Heart right ventricle (tissue), 16 donors: Measurements from ENCODE around the gene TPI1. TPM values are rescaled to one million over a fixed set of nuclear protein-coding genes. Genes with fewer than 3 reads are reported as not detected.

ENCODE experiments used
- ATAC-seq, 8 donors: fragments of 200-7000 bp; cut with Tn5 transposase; one replicate each; pipeline ENCODE4 v1.9.1; 2020; ENCODE audit warnings: mild to moderate bottlenecking in 8 of 8, moderate library complexity in 8 of 8, moderate number of reproducible peaks in 1 of 8
- DNase-seq, 2 donors: peaks; one replicate each; pipeline ENCODE4 v3.0.0-alpha.2; 2020
- H3K27ac ChIP-seq, 10 donors: fragments of 200-600 bp; sonication (generic) in 2 of 10; one replicate each; pipeline versions ENCODE4 v1.5.0 to v1.8.0; 2020 to 2022; ENCODE audit warnings: mild to moderate bottlenecking in 3 of 10
- H3K27me3 ChIP-seq, 7 donors: fragments of 200-600 bp; one replicate each; pipeline ENCODE4 v1.8.0; 2021 to 2022; ENCODE audit warnings: mild to moderate bottlenecking in 2 of 7
- H3K36me3 ChIP-seq, 9 donors: fragments of 200-600 bp; sonication (generic) in 1 of 9; one replicate each; pipeline versions ENCODE4 v1.5.0 to v1.8.0; 2020 to 2022; ENCODE audit warnings: mild to moderate bottlenecking in 2 of 9
- H3K4me1 ChIP-seq, 9 donors: fragments of 200-600 bp; sonication (generic) in 1 of 9; one replicate each; pipeline versions ENCODE4 v1.5.0 to v1.8.0; 2020 to 2022; ENCODE audit warnings: mild to moderate bottlenecking in 4 of 9
- H3K4me3 ChIP-seq, 10 donors: fragments of 200-600 bp; sonication (generic) in 2 of 10; one replicate each; pipeline versions ENCODE4 v1.5.0 to v1.8.0; 2020 to 2022; ENCODE audit warnings: mild to moderate bottlenecking in 7 of 10, moderate library complexity in 2 of 10
- H3K9me3 ChIP-seq, 11 donors: fragments of 200-600 bp in 10 of 11; sonication (generic) in 2 of 11; one replicate each; pipeline versions ENCODE4 v1.5.0 to v1.8.0; 2013 to 2022; ENCODE audit warnings: mild to moderate bottlenecking in 2 of 11, control low read depth in 1 of 11, moderate library complexity in 1 of 11
- CTCF ChIP-seq, 9 donors: fragments of 200-600 bp; sonication (generic) in 2 of 9; IDR thresholded peaks; one replicate each; pipeline versions ENCODE4 v1.5.0 to v1.8.0; 2021 to 2022; ENCODE audit warnings: antibody characterized with exemption in 9 of 9, mild to moderate bottlenecking in 5 of 9, moderate library complexity in 1 of 9
- WGBS, 2 donors: extraction: QIAGEN DNeasy Blood & Tissue Kit; methylation state at CpG; one replicate each; pipeline ENCODE4 v1.1.7; 2013; ENCODE audit warnings: inconsistent platforms in 1 of 2; 5-methylcytosine and 5-hydroxymethylcytosine counted together
- intact Hi-C, 10 donors: fragments of 100-400 bp; cut with DNase I; formaldehyde crosslinking; loops; one replicate each; pipeline versions ENCODE4 v1.11.1 to v1.14.2; 2022
- polyA plus RNA-seq, 2 donors: library from polyadenylated mRNA; stranded (reverse); fragments of 200-250 nt; gene quantifications; one replicate each; pipeline ENCODE4 v1.2.3, GENCODE V29; 2013
- total RNA-seq, 10 donors: library from RNA; stranded (reverse); fragmentation: NEBNext Ultra II Directional in 3 of 10; extraction: Animal tissue kit (Norgen Biotek cat#: 25700) in 3 of 10; gene quantifications; one replicate each; pipeline versions ENCODE4 v1.2.1 to v1.2.4, GENCODE V29; 2021 to 2023
- donor health status: Arrhythmogenic right ventricular cardiomyopathy.
- donor health status: ischemic (EF 13 %, LVEDD 7.1; RV severe dilation, severe dysfunction).
- donor health status: healthy with polysubstance abuse.
- donor health status: DM: no; HTN: yes; CAD: no.
- donor health status: DM: no; HTN: no; CAD: no.
- donor health status: ischemic (EF 25% LVEDD 6.9; RV normal size, moderate dysfunction).
- donor health status: ischemic (EF 25% LVEDD 5.7; RV mildly dilated, moderate dysfunction).
- donor health status: healthy.
- donor health status: DM: yes; HTN: yes; CAD: no.
- donor health status: Ischemic cardiomyopathy.
- donor health status: ischemic (EF 35%, LVEDD 5.7; RV mildly dilated, moderate dysfunction).
- donor health status: nonischemic (EF 11% LVEDD 7.7; RV severe dilation, severe dysfunction).
- donor health status: DM: yes; HTN: yes; CAD: no.
- donor health status: PGD.
- donor health status: ischemic (EF 29% LVEDD 5.4; RV normal size, mild dysfunction).
- donor health status: nonischemic (EF 23%, LVEDD 6.1; RV moderate dilation, normal function).

TPI1 gene
- total and polyA plus RNA-seq, 12 donors: 367 to 1,432 (median 839) TPM

GRCh38 chr12:6818645-6819044 lies 48.7 kb upstream of the TPI1 start:
- no peaks in the 10 kb centered on the region for H3K9me3 ChIP-seq
- H3K4me3 ChIP-seq: no peak overlapping the region
- no peak overlapping the region for H3K27ac ChIP-seq
- intact Hi-C loops: no loop called here
- TF ChIP-seq CTCF (IDR thresholded peaks at IDR 0.05): no peak
- peaks cover 0 to 19% (median 4%) of the 10 kb centered on the region in 7 donors for H3K27me3 ChIP-seq
- peaks cover 3 to 40% (median 16%) of the 10 kb centered on the region in 9 donors for H3K4me1 ChIP-seq
- H3K36me3 ChIP-seq: peaks cover 0 to 26% (median 0%) of the 10 kb centered on the region in 9 donors
- ATAC-seq: no peak
- WGBS, 2 donors: 84% methylated on average over 5 of the region's 5 CpGs
- no peak for DNase-seq

- Histone ChIP-seq H3K27me3 (peaks cover 0 to 20% (median 4%) of the 10 kb centered on the region in 7 donors), H3K9me3 (no peaks in the 10 kb centered on the region), H3K36me3 (peaks cover 0 to 23% (median 0%) of the 10 kb centered on the region in 9 donors), H3K4me3 (no peak overlapping the region), H3K4me1 (peaks cover 3 to 40% (median 16%) of the 10 kb centered on the region in 9 donors), H3K27ac (peak overlapping the region in 2 of 10 donors; percentile 14 to 15)
- intact Hi-C loops: loop anchor here in 6 of 10 donors (5.0 to 10.0 kb wide), 6 partner anchors 32 to 205 kb away; partner anchors contain the start of genes CD4 (in 2 of the 6) and MLF2 (in 2 of the 6)
- 78 to 86% methylated on average over 13 of the region's 13 CpGs for WGBS, 2 donors
- ATAC-seq: no peak
- TF ChIP-seq CTCF (IDR thresholded peaks at IDR 0.05): no peak
- no peak for DNase-seq
Measured at GRCh38 chr12:6819106-6820030, 48.0 kb upstream of the TPI1 start.

DNA sequence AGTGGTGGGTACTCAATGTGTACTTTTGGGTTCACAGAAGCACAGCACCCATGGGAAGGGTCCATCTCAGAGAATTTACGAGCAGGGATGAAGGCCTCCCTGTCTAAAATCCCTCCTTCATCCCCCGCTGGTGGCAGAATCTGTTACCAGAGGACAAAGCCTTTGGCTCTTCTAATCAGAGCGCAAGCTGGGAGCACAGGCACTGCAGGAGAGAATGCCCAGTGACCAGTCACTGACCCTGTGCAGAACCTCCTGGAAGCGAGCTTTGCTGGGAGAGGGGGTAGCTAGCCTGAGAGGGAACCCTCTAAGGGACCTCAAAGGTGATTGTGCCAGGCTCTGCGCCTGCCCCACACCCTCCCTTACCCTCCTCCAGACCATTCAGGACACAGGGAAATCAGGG lies 47.2 kb upstream of the TPI1 start:
- H3K4me1 ChIP-seq: peaks cover 3 to 43% (median 18%) of the 10 kb centered on the region in 9 donors
- no peak for ATAC-seq
- H3K9me3 ChIP-seq: no peaks in the 10 kb centered on the region
- intact Hi-C loops: loop anchor here in 6 of 10 donors (5.0 to 10.0 kb wide), 6 partner anchors 33 to 205 kb away; partner anchors contain the start of genes CD4 (in 2 of the 6) and MLF2 (in 2 of the 6)
- no peak for DNase-seq
- H3K36me3 ChIP-seq: peaks cover 0 to 23% (median 0%) of the 10 kb centered on the region in 9 donors
- peak overlapping the region in 2 of 10 donors; percentile 14 to 15 for H3K27ac ChIP-seq
- 87% methylated on average over 5 of the region's 5 CpGs for WGBS, 2 donors
- no peak overlapping the region for H3K4me3 ChIP-seq
- no peak for TF ChIP-seq CTCF (IDR thresholded peaks at IDR 0.05)
- peaks cover 0 to 20% (median 0%) of the 10 kb centered on the region in 7 donors for H3K27me3 ChIP-seq
